ENCODE results near the gene TNFRSF9. TPM values are rescaled to one million over a fixed set of nuclear protein-coding genes. Genes with fewer than 3 reads are reported as not detected.
"Not testable (repeated sequence)": the region's sequence is repeated elsewhere in the genome, so short reads cannot be mapped to it uniquely, and the experiment has no call there.

Gene TNFRSF9
- total RNA-seq, 1 donor = under 0.01 TPM

DNA sequence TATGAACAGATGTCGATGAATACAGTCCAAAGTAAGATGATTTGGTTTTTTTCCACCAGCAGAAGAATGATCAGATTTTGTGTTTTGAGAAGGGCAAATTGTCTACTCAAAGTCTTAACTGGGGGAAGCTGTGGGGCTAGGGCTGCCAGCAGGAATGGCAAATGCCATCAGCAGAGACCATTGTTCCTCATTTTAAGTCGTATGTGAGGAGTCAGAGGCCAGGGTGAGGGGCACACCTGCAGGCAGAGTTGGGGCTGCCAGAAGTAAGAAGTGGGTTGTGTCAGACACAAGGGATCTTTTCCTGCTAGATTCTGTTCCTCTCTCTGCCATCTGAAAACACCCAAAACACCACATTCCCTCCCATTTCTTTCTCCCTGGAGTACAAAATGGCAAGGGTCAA is 29.6 kb upstream of the TNFRSF9 start:
- Histone ChIP-seq H3K9me3 (ENCODE audit: low read depth, low read length) (no peaks in the 10 kb centered on the region), H3K27ac (ENCODE audit: low read depth, low read length) (no peak overlapping the region), H3K27me3 (ENCODE audit: insufficient read depth, low read length) (no peaks in the 10 kb centered on the region), H4K20me1 (ENCODE audit: insufficient read depth, low read length) (peaks cover 8% of the 10 kb centered on the region), H3K36me3 (ENCODE audit: insufficient read depth, low read length) (peaks cover 67% of the 10 kb centered on the region), H2AFZ (ENCODE audit: low read length) (no peak overlapping the region), H3K79me2 (ENCODE audit: insufficient read depth, low read length) (peaks cover 56% of the 10 kb centered on the region), H3K4me2 (ENCODE audit: insufficient read depth, low read length) (no peak overlapping the region), H3K4me3 (ENCODE audit: insufficient read depth, low read length) (no peak overlapping the region), H3K4me1 (ENCODE audit: insufficient read depth, low read length) (no peaks in the 10 kb centered on the region)
- TF ChIP-seq CTCF (IDR thresholded peaks at IDR 0.05; ENCODE audit: extremely low read depth, low read depth, low read length) = no peak
- no peak for DNase-seq (ENCODE audit: insufficient read length, low spot score, missing footprints)

DNA sequence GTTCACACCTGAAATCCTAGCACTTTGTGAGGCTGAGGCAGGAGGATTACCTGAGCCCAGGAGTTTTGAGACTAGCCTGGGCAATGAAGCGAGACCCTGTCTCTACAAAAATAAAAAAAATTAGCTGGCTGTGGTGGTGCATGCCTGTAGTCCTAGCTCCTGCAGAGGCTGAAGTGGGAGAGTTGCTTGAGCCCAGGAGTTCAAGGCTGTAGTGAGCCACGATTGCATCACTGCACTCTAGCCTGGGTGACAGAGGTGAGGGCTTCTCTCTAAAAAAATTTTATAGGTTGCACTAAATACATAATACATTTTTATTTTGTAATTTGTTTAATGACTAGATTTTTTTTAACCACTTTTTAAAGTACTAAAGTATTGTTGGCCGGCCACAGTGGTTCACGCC is 27.0 kb upstream of the TNFRSF9 start:
- peaks cover 77% of the 10 kb centered on the region for H3K79me2 ChIP-seq (ENCODE audit: insufficient read depth, low read length)
- H3K27me3 ChIP-seq (ENCODE audit: insufficient read depth, low read length) = no peaks in the 10 kb centered on the region
- no peak overlapping the region for H2AFZ ChIP-seq (ENCODE audit: low read length)
- H4K20me1 ChIP-seq (ENCODE audit: insufficient read depth, low read length) = peaks cover 8% of the 10 kb centered on the region
- H3K4me3 ChIP-seq (ENCODE audit: insufficient read depth, low read length) = no peak overlapping the region
- peaks cover under 1% of the 10 kb centered on the region for H3K4me1 ChIP-seq (ENCODE audit: insufficient read depth, low read length)
- H3K4me2 ChIP-seq (ENCODE audit: insufficient read depth, low read length) = no peak overlapping the region
- DNase-seq (ENCODE audit: insufficient read length, low spot score, missing footprints) = no peak
- peaks cover 81% of the 10 kb centered on the region for H3K36me3 ChIP-seq (ENCODE audit: insufficient read depth, low read length)
- H3K9me3 ChIP-seq (ENCODE audit: low read depth, low read length) = no peaks in the 10 kb centered on the region
- TF ChIP-seq CTCF (IDR thresholded peaks at IDR 0.05; ENCODE audit: extremely low read depth, low read depth, low read length) = no peak
- no peak overlapping the region for H3K27ac ChIP-seq (ENCODE audit: low read depth, low read length)

GRCh38 chr1:7967196-7967595 is 26.6 kb upstream of the TNFRSF9 start:
- peaks cover 80% of the 10 kb centered on the region for H3K79me2 ChIP-seq (ENCODE audit: insufficient read depth, low read length)
- H3K36me3 ChIP-seq (ENCODE audit: insufficient read depth, low read length) = peaks cover 77% of the 10 kb centered on the region

DNA sequence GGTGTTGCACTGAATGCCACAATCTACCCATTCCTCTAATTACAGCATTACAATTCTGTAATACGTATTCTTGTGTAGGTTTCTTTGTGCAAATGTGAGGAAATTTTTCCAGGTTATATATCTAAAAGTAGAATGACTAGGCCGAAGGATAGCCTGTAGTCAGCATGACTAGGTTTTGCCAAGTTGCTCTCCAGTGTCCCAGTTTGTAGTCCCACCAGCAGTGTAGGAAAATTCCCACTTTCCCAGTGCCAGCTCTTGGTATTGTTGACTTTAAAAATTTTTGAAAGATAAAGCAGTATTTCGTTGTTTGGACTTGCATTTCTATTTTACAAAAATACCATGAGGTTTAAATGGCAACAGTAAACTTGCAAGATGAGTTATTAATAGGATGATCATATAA is 23.8 kb upstream of the TNFRSF9 start:
- Histone ChIP-seq H3K79me2 (ENCODE audit: insufficient read depth, low read length) (peaks cover 75% of the 10 kb centered on the region), H4K20me1 (ENCODE audit: insufficient read depth, low read length) (peaks cover 8% of the 10 kb centered on the region), H2AFZ (ENCODE audit: low read length) (no peak overlapping the region), H3K27ac (ENCODE audit: low read depth, low read length) (peak overlapping the region; percentile 9), H3K4me1 (ENCODE audit: insufficient read depth, low read length) (peaks cover 10% of the 10 kb centered on the region), H3K4me2 (ENCODE audit: insufficient read depth, low read length) (no peak overlapping the region), H3K27me3 (ENCODE audit: insufficient read depth, low read length) (no peaks in the 10 kb centered on the region), H3K4me3 (ENCODE audit: insufficient read depth, low read length) (no peak overlapping the region), H3K36me3 (ENCODE audit: insufficient read depth, low read length) (peaks cover 53% of the 10 kb centered on the region), H3K9me3 (ENCODE audit: low read depth, low read length) (no peaks in the 10 kb centered on the region)
- DNase-seq (ENCODE audit: insufficient read length, low spot score, missing footprints) = no peak
- TF ChIP-seq CTCF (IDR thresholded peaks at IDR 0.05; ENCODE audit: extremely low read depth, low read depth, low read length) = no peak

More at GRCh38 chr1:7967196-7967595, 26.6 kb upstream of the TNFRSF9 start:
- H3K4me3 ChIP-seq (ENCODE audit: insufficient read depth, low read length) = no peak overlapping the region
- H2AFZ ChIP-seq (ENCODE audit: low read length) = no peak overlapping the region
- no peak overlapping the region for H3K4me2 ChIP-seq (ENCODE audit: insufficient read depth, low read length)
- H3K27me3 ChIP-seq (ENCODE audit: insufficient read depth, low read length) = no peaks in the 10 kb centered on the region
- no peak for DNase-seq (ENCODE audit: insufficient read length, low spot score, missing footprints)
- no peaks in the 10 kb centered on the region for H3K9me3 ChIP-seq (ENCODE audit: low read depth, low read length)
- no peak for TF ChIP-seq CTCF (IDR thresholded peaks at IDR 0.05; ENCODE audit: extremely low read depth, low read depth, low read length)
- peaks cover 5% of the 10 kb centered on the region for H3K4me1 ChIP-seq (ENCODE audit: insufficient read depth, low read length)
- no peak overlapping the region for H3K27ac ChIP-seq (ENCODE audit: low read depth, low read length)
- H4K20me1 ChIP-seq (ENCODE audit: insufficient read depth, low read length) = peaks cover 8% of the 10 kb centered on the region

- not testable (repeated sequence) for H3K4me3 ChIP-seq (ENCODE audit: insufficient read depth, low read length); H3K9me3 ChIP-seq (ENCODE audit: low read depth, low read length); H3K27me3 ChIP-seq (ENCODE audit: insufficient read depth, low read length); H3K27ac ChIP-seq (ENCODE audit: low read depth, low read length); DNase-seq (ENCODE audit: insufficient read length, low spot score, missing footprints); H4K20me1 ChIP-seq (ENCODE audit: insufficient read depth, low read length); H2AFZ ChIP-seq (ENCODE audit: low read length); H3K4me2 ChIP-seq (ENCODE audit: insufficient read depth, low read length)
- H3K36me3 ChIP-seq (ENCODE audit: insufficient read depth, low read length) = peaks cover 46% of the 10 kb centered on the region
- peaks cover 10% of the 10 kb centered on the region for H3K4me1 ChIP-seq (ENCODE audit: insufficient read depth, low read length)
- peaks cover 72% of the 10 kb centered on the region for H3K79me2 ChIP-seq (ENCODE audit: insufficient read depth, low read length)
These were observed 23.2 kb upstream of the TNFRSF9 start for GRCh38 chr1:7963841-7964240.

DNA sequence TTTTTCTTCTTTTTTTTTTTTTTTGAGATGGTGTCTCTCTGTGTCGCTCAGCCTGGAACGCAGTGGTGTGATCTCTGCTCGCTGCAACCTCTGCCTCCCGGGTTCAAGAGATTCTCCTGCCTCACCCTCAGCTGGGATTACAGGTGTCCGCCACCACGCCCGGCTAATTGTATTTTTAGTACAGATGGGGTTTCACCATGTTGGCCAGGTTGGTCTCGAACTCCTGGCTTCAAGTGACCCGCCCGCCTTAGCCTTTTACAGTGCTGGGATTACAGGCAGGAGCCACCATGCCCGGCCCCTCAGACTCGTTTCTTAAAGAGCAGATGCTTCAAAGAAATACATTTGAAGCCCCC is 22.7 kb upstream of the TNFRSF9 start:
- Histone ChIP-seq H3K4me1 (ENCODE audit: insufficient read depth, low read length) (peaks cover 10% of the 10 kb centered on the region), H3K36me3 (ENCODE audit: insufficient read depth, low read length) (peaks cover 41% of the 10 kb centered on the region), H3K79me2 (ENCODE audit: insufficient read depth, low read length) (peaks cover 67% of the 10 kb centered on the region)
- H4K20me1 ChIP-seq (ENCODE audit: insufficient read depth, low read length); H2AFZ ChIP-seq (ENCODE audit: low read length); H3K4me3 ChIP-seq (ENCODE audit: insufficient read depth, low read length); H3K4me2 ChIP-seq (ENCODE audit: insufficient read depth, low read length); H3K27ac ChIP-seq (ENCODE audit: low read depth, low read length); DNase-seq (ENCODE audit: insufficient read length, low spot score, missing footprints); H3K9me3 ChIP-seq (ENCODE audit: low read depth, low read length); H3K27me3 ChIP-seq (ENCODE audit: insufficient read depth, low read length): not testable (repeated sequence)

Data from osteoblast (primary cell).